GM23248 (cell line): ENCODE measurements around the gene NRDC.
"Not testable (repeated sequence)": the region's sequence is repeated elsewhere in the genome, so short reads cannot be mapped to it uniquely, and the experiment has no call there.

ENCODE experiments used
- EZH2 ChIP-seq: fragments of 200-600 bp; sonication (generic); IDR thresholded peaks from 2 replicates; pipeline ENCODE4 v1.6.1; 2018; ENCODE audit warnings: antibody characterized with exemption, mild to moderate bottlenecking; ENCODE audit not compliant: insufficient read depth, poor library complexity, severe bottlenecking
- EZH2phosphoT487 ChIP-seq: fragments of 200-600 bp; sonication (generic); IDR thresholded peaks from 2 replicates; pipeline ENCODE4 v1.6.1; 2018; ENCODE audit warnings: antibody characterized with exemption, moderate library complexity, mild to moderate bottlenecking, low read depth; ENCODE audit not compliant: insufficient read depth

DNA sequence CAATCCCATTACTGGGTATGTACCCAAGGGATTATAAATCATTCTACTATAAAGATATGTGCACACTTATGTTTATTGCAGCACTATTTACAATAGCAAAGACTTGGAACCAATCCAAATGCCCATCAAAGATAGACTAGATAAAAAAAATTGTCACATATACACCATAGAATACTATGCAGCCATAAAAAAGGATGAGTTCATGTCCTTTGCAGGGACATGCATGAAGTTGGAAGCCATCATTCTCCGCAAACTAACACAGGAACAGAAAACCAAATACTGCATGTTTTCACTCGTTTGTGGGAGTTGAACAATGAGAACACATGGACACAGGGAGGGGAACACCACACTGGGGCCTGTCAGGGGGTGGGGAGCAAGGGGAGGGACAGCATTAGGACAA, 16.2 kb upstream of the NRDC start:
- TF ChIP-seq EZH2, EZH2phosphoT487: not testable (repeated sequence)
